Measurements from ENCODE around the gene NPHS1. TPM values are rescaled to one million over a fixed set of nuclear protein-coding genes. Genes with fewer than 3 reads are reported as not detected.

NPHS1 gene
- total RNA-seq, 1 experiment from 2014 or later = 0.67 TPM

GRCh38 chr19:35807633-35808032, 44.7 kb downstream of the NPHS1 start:
- Histone ChIP-seq H3K27me3 (ENCODE audit: control insufficient read depth, insufficient read depth, low read length) (no peaks in the 10 kb centered on the region), H3K36me3 (ENCODE audit: control insufficient read depth, insufficient read depth, low read length) (no peaks in the 10 kb centered on the region), H3K27ac (ENCODE audit: low read length) (no peak overlapping the region), H3K9me3 (ENCODE audit: control insufficient read depth, insufficient read depth, low read depth, low read length) (no peaks in the 10 kb centered on the region), H3K4me1 (ENCODE audit: control insufficient read depth, insufficient read depth, low read length) (no peaks in the 10 kb centered on the region), H3K4me3 (ENCODE audit: low read depth in 2 of 2, low read length in 2 of 2) (no peak overlapping the region)
- no peak for DNase-seq (ENCODE audit: low read depth, low spot score)
- ChIA-PET POLR2A (no interaction called here), CTCF (no interaction called here)
- no peak for TF ChIP-seq TCF7L2 (IDR thresholded peaks at IDR 0.05; ENCODE audit: low read depth, low read length)
- TF ChIP-seq REST (IDR thresholded peaks at IDR 0.05; ENCODE audit: insufficient read depth in 1 of 2, low read depth in 2 of 2, low read length in 1 of 2) = no peak
- TF ChIP-seq CTCF (IDR thresholded peaks at IDR 0.05) = no peak
- TF ChIP-seq SIN3A (IDR thresholded peaks at IDR 0.05; ENCODE audit: borderline replicate concordance, insufficient read depth, low read depth, low read length) = no peak
- TF ChIP-seq POLR2AphosphoS5 (IDR thresholded peaks at IDR 0.05; ENCODE audit: low read depth, low read length) = no peak
- BruUV-seq (replicated peaks) = no TSS peak
- in situ Hi-C loops (cut with HindIII; ENCODE audit: low pct_unique_long_range_greater_than_20kb, low sequenced_read_pairs) (no loop called here), intact Hi-C loops (cut with micrococcal nuclease; ENCODE audit: unreplicated experiment) (no loop called here)
- ATAC-seq = no peak

GRCh38 chr19:35806597-35806996, 45.7 kb downstream of the NPHS1 start:
- no peak for DNase-seq (ENCODE audit: low read depth, low spot score)
- POLR2A ChIA-PET = no interaction called here
- in situ Hi-C loops (cut with HindIII; ENCODE audit: low pct_unique_long_range_greater_than_20kb, low sequenced_read_pairs) = no loop called here
- Histone ChIP-seq H3K36me3 (ENCODE audit: control insufficient read depth, insufficient read depth, low read length) (no peaks in the 10 kb centered on the region), H3K4me1 (ENCODE audit: control insufficient read depth, insufficient read depth, low read length) (no peaks in the 10 kb centered on the region), H3K9me3 (ENCODE audit: control insufficient read depth, insufficient read depth, low read depth, low read length) (no peaks in the 10 kb centered on the region), H3K27ac (ENCODE audit: low read length) (no peak overlapping the region), H3K4me3 (ENCODE audit: low read depth in 2 of 2, low read length in 2 of 2) (no peak overlapping the region), H3K27me3 (ENCODE audit: control insufficient read depth, insufficient read depth, low read length) (no peaks in the 10 kb centered on the region)
- no TSS peak for BruUV-seq (replicated peaks)
- intact Hi-C loops (cut with micrococcal nuclease; ENCODE audit: unreplicated experiment) = no loop called here
- TF ChIP-seq CTCF (IDR thresholded peaks at IDR 0.05) = no peak
- no peak for TF ChIP-seq SIN3A (IDR thresholded peaks at IDR 0.05; ENCODE audit: borderline replicate concordance, insufficient read depth, low read depth, low read length)
- no peak for TF ChIP-seq TCF7L2 (IDR thresholded peaks at IDR 0.05; ENCODE audit: low read depth, low read length)
- no peak for TF ChIP-seq POLR2AphosphoS5 (IDR thresholded peaks at IDR 0.05; ENCODE audit: low read depth, low read length)
- no peak for TF ChIP-seq REST (IDR thresholded peaks at IDR 0.05; ENCODE audit: insufficient read depth in 1 of 2, low read depth in 2 of 2, low read length in 1 of 2)
- ATAC-seq = peak; percentile 59; the same call in 1 of the 2 replicates
- CTCF ChIA-PET = no interaction called here
